ENCODE data around the gene MYL6.
"Not testable (repeated sequence)": the region's sequence is repeated elsewhere in the genome, so short reads cannot be mapped to it uniquely, and the experiment has no call there.

Gene MYL6

GRCh38 chr12:56158029-56158925 lies at the start of gene MYL6:
Gene MYL6 (plus strand): TSS chr12:56158359. CDS start chr12:56158402, 43 bp downstream.
- DNase-seq: peak; percentile 80 to 89

- DNase-seq: no peak
Measured at GRCh38 chr12:56110571-56110970, 47.6 kb upstream of the MYL6 start.

DNA sequence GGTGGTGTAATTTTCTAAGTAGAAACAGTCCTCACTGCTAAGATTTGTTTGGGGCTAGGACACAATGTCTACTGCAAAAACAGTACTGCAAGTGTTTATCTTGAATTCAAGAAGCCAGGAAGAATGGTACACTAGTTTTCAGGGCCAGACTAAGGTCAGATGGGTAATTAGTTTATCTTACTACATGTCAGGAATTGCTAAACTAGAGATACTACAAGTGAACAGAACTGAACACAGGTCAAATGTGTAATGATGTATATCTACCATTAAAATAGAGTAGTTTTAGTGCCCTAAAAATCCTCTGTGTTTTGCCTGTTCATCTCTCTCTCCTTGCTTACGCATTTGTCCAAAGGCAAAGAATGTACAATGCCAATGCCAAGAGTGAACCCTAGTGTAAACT lies 44.1 kb upstream of the MYL6 start:
- no peak for DNase-seq

- no peak for DNase-seq
Measured at GRCh38 chr12:56115329-56115728, 42.8 kb upstream of the MYL6 start.

- DNase-seq: peak; percentile 89 to 96
Measured at GRCh38 chr12:56116267-56117081, 41.7 kb upstream of the MYL6 start, which contains the start of gene RPL41. Gene RPL41 (plus strand): TSS chr12:56116633.

GRCh38 chr12:56117082-56117706 lies 41.0 kb upstream of the MYL6 start:
- not testable (repeated sequence) for DNase-seq

GRCh38 chr12:56117778-56118687 lies 40.1 kb upstream of the MYL6 start, which contains the start of gene ZC3H10:
Gene ZC3H10 (plus strand): TSS chr12:56118266. CDS start chr12:56120563, 2,297 bp downstream.
- peak; percentile 96 to 97 for DNase-seq

GRCh38 chr12:56118688-56119357 lies 39.3 kb upstream of the MYL6 start:
- DNase-seq: no peak

DNA sequence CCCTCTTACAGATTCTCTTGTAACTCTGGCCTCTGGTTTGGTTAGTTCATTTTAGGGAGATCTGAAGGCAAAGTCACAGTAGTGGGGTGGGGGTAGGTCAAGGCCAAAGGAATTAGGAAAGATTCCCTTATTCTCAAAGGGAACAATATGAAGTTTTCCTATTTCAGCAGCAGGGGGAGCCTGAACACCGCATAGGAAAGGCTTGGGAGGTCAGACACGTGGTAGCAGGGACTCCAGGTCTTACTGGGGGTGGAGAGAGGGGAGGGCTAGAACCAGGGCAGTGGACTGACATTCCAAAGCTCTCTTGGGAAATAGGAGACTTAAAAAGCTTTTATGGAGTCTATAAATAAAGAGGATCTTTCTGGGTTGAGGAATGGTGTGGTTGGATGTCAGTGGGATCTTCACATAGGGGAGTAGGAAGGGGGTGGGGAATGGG lies 38.8 kb upstream of the MYL6 start:
- DNase-seq: peak in 1 of 2 donors; percentile 69

GRCh38 chr12:56120158-56120846 lies 37.9 kb upstream of the MYL6 start:
- DNase-seq: no peak

DNA sequence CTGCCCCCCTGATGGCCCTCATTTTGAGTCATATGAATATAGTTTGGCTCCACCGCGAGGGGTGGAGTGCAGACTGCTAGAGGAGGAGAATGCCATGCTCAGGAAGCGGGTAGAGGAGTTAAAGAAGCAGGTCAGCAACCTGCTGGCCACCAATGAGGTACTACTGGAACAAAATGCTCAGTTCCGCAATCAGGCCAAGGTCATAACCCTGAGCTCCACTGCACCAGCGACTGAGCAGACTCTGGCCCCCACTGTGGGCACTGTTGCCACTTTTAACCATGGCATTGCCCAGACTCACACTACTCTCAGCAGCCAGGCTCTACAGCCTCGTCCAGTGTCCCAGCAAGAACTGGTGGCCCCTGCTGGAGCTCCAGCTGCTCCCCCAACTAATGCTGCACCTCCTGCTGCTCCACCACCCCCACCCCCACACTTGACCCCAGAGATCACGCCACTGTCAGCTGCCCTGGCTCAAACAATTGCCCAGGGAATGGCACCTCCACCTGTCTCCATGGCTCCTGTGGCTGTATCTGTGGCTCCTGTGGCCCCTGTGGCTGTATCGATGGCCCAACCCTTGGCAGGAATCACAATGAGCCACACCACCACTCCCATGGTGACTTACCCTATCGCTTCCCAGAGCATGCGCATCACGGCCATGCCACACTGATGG lies 36.8 kb upstream of the MYL6 start:
- no peak for DNase-seq

- DNase-seq: no peak
Measured at GRCh38 chr12:56122637-56123036, 35.5 kb upstream of the MYL6 start.

DNA sequence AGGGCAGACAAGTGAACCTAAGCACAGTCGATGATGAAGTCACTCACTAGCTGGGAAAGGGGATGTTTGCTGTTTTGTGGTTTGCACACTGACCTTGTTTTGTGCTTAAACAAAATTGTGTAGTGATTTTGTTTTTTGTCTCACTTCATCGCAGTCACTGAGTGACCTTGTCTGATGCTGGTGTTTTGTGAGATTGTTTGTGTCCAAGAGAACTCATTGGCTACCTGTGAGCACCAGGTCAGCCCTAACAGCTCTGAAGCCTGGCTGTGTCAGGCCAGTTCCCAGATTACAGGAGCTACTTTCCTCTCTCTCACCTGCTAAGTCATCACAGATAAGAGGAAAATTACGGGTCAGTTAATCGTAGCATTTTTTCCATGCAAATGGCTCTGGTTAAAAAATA lies 34.0 kb upstream of the MYL6 start:
- no peak for DNase-seq

DNA sequence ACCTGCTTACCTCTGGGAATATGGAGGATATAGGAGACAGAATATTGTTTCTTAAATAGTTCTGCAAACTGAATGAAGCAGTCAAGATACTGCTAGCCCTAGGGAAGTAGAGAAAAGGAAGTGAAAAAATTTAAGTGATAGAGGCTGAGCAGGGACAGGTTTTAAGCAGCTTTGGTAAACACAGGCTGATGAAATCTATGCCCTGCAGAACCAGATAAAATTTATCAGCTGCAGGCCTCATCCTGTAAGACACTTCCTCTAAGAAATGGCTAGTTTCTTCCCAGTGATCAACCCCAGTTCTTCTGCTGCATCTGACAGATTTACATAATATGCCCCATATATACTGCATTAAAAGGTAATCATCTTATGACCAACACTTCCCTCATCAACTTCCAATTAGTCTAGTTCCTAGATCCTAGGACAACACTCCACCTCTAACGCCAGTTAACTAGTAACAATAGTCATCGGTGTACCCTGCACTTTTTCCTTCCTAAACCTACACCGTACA lies 31.4 kb upstream of the MYL6 start:
- peak in 1 of 2 donors; percentile 7 for DNase-seq

- DNase-seq: no peak
Measured at GRCh38 chr12:56127485-56127887, 30.7 kb upstream of the MYL6 start.

GRCh38 chr12:56127888-56128669 lies 30.1 kb upstream of the MYL6 start, which contains the start of gene ESYT1:
Gene ESYT1 (plus strand): TSS chr12:56128267. CDS start chr12:56128320, 53 bp downstream.
- DNase-seq: peak; percentile 95 to 100

DNA sequence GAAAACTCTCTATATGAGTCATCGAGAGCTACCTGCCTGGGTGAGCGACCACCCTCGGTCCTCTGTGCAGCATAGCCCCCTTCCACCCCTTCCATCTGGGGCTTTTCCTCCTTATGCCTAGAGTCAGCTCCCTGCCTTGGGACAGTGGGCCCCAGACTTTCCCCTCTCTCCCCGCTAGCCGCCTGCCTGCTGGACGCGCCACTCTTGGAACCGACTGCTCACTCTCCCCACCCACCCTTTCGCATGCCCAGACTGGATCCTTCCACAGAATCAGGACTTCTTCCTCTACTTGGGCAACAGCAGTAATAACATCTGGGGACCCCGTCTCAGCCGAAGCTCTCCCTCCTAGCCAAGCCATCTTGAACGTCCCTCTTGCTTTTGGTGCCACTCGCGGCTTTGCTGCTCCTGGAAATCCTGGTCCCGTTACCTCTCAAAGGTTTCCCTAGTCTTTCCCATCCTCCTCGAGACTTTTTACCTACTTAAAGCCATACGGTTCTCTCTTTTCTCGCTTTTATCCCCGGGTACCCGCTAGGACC lies 29.4 kb upstream of the MYL6 start:
- DNase-seq: no peak

GRCh38 chr12:56129206-56129941 lies 28.8 kb upstream of the MYL6 start:
- peak; percentile 35 to 37 for DNase-seq
